ENCODE results near the gene DMP1.

DMP1 gene

DNA sequence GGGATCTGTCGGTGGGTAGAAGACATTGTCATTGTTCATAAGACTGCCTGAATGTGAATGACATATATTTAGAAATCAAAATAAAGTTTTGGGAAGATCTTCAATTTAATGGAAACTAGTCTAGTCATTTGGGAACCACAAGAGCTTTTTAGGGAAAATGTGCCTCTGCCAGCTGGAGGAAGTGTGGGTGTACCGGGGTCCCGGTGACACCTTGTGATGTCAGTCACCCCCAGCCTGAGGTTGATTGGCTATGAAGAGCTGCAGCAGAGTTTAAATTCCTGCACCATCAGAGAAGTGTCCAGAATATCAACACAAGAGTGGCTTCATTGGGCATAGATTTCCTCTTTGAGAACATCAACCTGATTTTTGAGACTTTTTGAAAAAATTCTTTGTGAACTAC is at the start of gene DMP1:
DMP1 (plus strand) TSS at position 301 of the 400 bp plus-strand sequence. CDS start 6,213 bp downstream, outside the sequence.
- DNase-seq, result no peak

- DNase-seq, result no peak
Observed at GRCh38 chr4:87601361-87601760, 48.7 kb upstream of the DMP1 start.

- DNase-seq, result no peak
Observed at GRCh38 chr4:87608229-87608628, 41.9 kb upstream of the DMP1 start, which contains the start of gene DSPP. Gene DSPP (plus strand): TSS chr4:87608529. CDS start chr4:87610909, 2,380 bp downstream.

DNA sequence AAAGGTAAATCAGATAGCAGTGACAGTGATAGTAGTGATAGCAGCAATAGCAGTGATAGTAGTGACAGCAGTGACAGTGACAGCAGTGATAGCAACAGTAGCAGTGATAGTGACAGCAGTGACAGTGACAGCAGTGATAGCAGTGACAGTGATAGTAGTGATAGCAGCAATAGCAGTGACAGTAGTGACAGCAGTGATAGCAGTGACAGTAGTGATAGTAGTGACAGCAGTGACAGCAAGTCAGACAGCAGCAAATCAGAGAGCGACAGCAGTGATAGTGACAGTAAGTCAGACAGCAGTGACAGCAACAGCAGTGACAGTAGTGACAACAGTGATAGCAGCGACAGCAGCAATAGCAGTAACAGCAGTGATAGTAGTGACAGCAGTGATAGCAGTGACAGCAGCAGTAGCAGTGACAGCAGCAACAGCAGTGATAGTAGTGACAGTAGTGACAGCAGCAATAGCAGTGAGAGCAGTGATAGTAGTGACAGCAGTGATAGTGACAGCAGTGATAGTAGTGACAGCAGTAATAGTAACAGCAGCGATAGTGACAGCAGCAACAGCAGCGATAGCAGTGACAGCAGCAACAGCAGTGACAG is 35.7 kb upstream of the DMP1 start:
- no peak for DNase-seq

- DNase-seq, result no peak
Observed at GRCh38 chr4:87616268-87616667, 33.8 kb upstream of the DMP1 start.

DNA sequence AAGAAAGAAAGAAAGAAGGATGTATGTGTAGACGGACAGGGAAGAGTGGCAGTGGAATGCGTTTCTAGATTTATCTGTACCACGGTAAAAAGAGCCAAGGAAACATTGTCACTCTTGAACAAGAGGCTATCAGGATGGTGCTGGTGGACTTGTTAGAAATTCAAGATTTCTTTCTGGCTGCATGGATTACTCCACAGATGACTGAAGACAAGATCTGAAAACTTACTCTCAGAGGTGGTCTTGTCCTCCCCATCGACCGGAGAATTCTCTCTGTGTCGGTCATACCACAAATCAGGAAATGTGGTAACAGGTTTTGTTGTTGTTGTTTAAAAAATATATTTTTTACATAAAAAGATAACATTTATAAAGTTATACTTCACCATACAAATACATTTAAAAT is 30.0 kb upstream of the DMP1 start:
- no peak for DNase-seq

DNA sequence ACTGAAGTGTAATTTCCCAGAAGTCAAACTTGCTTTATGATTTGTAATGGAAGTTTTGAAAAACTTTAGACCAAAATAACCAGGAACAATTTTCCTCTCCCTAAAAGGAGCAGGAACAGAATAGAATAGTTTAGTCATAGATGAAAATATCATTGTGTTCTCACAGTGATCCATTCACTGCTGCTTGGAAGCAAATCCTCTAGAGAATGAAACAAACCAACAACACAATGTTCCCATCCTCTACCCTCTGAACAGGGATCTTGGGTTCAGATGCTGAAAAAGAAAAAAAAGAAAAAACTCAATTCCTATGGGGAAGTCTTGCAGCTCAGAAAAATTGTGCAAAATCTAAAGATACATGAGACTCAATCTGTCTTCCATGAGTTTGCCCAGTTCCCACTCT is 29.6 kb upstream of the DMP1 start:
- DNase-seq, result no peak

GRCh38 chr4:87622303-87622702 is 27.8 kb upstream of the DMP1 start:
- DNase-seq, result no peak

DNA sequence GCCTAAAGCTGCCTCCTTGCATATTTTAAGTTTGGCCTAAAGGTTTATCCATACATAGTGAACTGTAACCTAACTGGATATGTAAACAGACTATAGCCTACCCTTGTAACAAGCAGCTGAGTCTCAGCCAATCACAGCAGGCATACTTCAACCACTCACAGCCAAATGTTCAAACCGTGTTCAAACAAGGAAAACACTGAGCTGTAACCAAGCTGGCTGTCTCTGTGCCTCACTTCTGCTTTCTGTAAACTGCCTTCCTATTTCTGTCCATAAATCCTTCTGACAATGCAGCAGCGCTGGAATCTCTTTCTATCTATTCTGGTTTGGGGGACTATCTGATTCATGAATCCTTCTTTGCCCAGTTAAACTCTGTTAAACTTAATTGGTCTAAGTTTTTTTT is 25.4 kb upstream of the DMP1 start:
- DNase-seq, result no peak

DNA sequence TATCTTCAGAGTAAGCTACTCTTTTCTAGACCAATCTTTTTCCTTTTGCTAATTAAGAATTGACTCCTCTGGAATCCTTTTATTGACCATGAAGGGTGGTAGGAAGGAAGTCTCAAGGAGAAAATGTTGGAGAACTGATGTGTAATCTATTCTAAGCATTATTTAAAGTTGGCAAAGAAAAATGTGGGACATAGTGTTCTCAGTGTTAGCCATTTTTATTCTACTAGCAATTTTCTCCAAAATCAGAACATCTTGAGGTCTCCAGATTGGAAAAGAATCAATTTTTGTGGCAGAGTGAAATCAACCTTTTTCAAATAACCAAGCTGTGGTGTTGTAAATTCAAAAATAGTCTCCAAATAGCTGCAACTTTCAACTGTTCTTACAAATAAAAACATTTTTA is 18.4 kb upstream of the DMP1 start:
- DNase-seq, result no peak

DNA sequence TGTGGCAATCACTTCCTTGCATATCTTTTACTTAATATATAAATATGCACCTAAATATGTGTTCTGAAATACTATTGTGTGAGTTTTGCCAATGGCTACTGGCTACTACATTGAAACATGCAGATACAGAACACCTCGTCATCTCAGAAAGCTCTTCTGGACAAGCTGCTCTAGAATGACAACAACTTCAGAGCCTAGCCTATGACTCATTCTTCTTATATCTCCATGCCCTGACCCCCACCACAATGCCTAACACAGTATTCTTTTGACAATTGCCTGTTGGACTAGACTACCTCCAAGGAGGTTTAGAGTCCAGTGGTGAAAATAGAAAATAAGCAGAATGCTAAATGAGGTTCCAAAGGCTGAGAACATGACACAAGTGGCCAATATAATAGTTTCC is 17.6 kb upstream of the DMP1 start:
- no peak for DNase-seq

GRCh38 chr4:87633243-87633642 is 16.8 kb upstream of the DMP1 start:
- DNase-seq, result no peak

- DNase-seq, result no peak
Observed at GRCh38 chr4:87644286-87644685, 5.8 kb upstream of the DMP1 start.

DNA sequence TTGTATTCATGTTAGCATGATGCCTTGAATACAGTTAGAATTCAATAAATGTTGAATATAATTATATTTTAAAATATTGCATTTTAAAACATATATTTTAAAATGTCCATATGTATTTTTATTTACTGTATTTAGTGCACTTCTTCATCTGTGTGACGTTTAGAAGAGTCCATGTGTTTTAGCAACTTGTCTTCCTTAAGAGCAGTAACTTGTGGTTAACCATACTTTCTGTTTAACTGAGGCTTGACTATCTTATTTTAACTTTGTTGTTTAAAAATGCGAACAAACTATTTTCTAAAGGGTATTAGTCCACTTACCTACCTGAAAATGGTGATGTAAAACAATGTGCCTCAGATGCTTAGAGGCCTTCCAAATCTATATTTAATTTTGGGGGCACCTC is 858 bp downstream of the DMP1 start:
- no peak for DNase-seq

DNA sequence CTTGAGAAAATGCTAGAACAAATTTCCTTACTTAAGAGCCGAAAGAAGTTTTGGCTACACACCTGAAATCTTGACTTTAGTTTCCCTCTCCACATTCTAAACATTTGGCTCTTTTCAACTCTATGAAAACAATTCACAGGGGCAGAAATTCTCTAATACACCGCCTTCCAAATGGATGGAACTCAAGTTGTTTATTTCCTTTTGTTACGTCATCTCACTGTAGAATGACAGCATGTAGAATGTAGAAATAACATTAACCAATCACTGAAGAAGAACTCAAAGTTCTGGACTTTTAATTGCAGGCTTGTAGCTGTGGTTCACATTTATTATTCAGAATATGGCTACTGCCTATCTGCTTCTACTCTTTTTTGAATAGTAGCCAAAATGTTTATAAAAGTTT is 1.9 kb downstream of the DMP1 start:
- no peak for DNase-seq

GRCh38 chr4:87654487-87655044 is 4.5 kb downstream of the DMP1 start:
- DNase-seq, result no peak

DNA sequence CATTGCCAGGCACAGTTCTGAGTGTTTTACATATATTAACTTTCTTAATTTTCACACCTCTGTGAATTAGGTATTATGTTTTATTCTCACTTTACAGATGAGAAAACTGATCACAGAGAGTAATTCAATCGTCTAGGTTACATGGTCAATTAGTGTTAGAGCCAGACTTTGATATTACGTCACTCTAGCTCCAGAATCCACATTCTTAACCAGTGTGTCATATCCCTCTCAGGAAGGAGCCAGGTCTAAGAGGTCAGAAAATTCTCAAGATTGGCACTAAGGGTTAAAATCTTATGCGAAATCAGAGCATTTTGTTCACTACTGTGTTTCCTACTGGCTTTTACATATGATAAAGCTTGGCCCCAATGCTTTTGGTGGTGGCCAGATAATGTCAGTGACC is 7.4 kb downstream of the DMP1 start:
- no peak for DNase-seq

DNA sequence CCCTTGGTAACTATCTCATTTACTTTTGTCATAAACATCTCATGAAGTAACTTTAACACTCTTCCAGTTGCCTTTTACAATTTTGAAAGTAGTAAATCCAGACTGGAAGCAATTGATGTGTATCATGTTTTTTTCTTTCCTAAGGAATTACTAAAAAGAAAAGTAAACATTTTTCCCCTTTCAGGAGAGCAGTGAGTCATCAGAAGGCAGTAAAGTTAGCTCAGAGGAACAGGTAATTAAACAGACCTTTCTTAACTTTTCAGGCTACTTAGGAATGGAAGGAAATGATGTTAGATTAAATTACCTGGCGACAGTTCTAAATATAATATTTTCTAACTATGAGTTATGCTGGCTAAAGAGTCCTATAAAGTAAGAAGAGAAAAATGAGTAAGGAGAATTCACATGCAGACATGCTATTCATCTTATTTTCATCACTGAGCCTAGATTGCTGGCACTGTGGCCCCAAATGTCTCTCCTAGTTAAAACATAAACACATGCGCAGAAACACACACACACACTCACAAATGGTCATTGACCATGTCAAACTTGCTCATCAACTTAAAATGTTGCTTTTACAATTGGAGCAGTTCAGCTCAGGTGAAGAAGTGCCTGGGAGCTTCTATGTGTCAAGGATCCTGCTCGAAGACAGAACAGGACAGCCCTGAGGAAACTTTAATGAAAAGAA is 9.3 kb downstream of the DMP1 start:
- DNase-seq, result no peak

- DNase-seq, result no peak
Observed at GRCh38 chr4:87662871-87663270, 12.8 kb downstream of the DMP1 start.

GRCh38 chr4:87669373-87669772 is 19.3 kb downstream of the DMP1 start:
- DNase-seq, result no peak

GRCh38 chr4:87677731-87678130 is 27.7 kb downstream of the DMP1 start:
- no peak for DNase-seq

DNA sequence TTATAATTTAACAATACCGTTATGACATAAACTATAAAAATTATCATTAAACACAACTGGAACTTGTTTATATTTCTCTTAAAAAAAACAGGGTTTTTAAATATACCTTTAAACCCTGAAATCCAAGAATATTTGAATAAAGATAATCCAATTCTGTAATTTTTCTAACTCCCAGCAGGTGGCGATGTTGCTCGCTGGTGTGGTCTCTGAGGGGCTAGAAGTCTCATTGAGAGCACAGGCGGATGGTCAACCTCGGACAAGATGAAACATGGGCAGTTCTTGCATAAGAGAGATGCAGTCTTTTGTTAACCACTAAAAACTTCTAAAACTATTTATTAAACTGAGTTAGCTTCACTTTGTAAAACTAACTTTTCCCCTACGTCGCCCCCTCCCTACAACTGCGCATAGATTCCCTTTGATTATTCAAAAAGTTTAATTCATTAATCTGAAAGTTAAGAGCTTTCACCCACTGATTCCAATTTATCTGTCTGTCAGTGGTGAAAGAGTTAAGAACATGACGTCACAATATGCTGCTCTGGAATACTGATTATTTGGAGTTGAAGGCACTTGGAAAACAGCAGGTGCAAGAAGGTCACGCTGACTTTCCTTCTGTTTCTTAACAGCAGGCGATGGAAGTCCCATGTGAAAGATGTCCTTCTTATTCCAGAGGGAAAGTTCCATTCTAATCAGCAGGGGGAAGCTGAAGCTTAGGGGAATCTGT is 29.5 kb downstream of the DMP1 start:
- DNase-seq, result peak; percentile 16 to 17

GRCh38 chr4:87680271-87680670 is 30.2 kb downstream of the DMP1 start:
- no peak for DNase-seq

- DNase-seq, result no peak
Observed at GRCh38 chr4:87688316-87688715, 38.2 kb downstream of the DMP1 start.
